ENCODE measurements around the gene ARHGAP18.

Gene ARHGAP18

GRCh38 chr6:129740013-129740412 lies 30.0 kb upstream of the ARHGAP18 start:
- TF ChIP-seq CTCF (IDR thresholded peaks at IDR 0.05; ENCODE audit: extremely low read depth, insufficient read depth, missing control alignments) = no peak
- DNase-seq (ENCODE audit: low spot score) = no peak
- in situ Hi-C loops (cut with MboI; ENCODE audit: low pct_unique_long_range_greater_than_20kb, low sequenced_read_pairs, unreplicated experiment) = no loop called here

GRCh38 chr6:129736105-129736504 lies 26.1 kb upstream of the ARHGAP18 start:
- in situ Hi-C loops (cut with MboI; ENCODE audit: low pct_unique_long_range_greater_than_20kb, low sequenced_read_pairs, unreplicated experiment) = no loop called here
- no peak for DNase-seq (ENCODE audit: low spot score)
- no peak for TF ChIP-seq CTCF (IDR thresholded peaks at IDR 0.05; ENCODE audit: extremely low read depth, insufficient read depth, missing control alignments)

GRCh38 chr6:129733290-129733689 lies 23.3 kb upstream of the ARHGAP18 start:
- TF ChIP-seq CTCF (IDR thresholded peaks at IDR 0.05; ENCODE audit: extremely low read depth, insufficient read depth, missing control alignments) = peak; percentile 29
- no peak for DNase-seq (ENCODE audit: low spot score)
- in situ Hi-C loops (cut with MboI; ENCODE audit: low pct_unique_long_range_greater_than_20kb, low sequenced_read_pairs, unreplicated experiment) = no loop called here

GRCh38 chr6:129732542-129732941 lies 22.6 kb upstream of the ARHGAP18 start:
- in situ Hi-C loops (cut with MboI; ENCODE audit: low pct_unique_long_range_greater_than_20kb, low sequenced_read_pairs, unreplicated experiment) = no loop called here
- DNase-seq (ENCODE audit: low spot score) = no peak

GRCh38 chr6:129732034-129732433 lies 22.1 kb upstream of the ARHGAP18 start:
- no peak for DNase-seq (ENCODE audit: low spot score)
- TF ChIP-seq CTCF (IDR thresholded peaks at IDR 0.05; ENCODE audit: extremely low read depth, insufficient read depth, missing control alignments) = no peak
- in situ Hi-C loops (cut with MboI; ENCODE audit: low pct_unique_long_range_greater_than_20kb, low sequenced_read_pairs, unreplicated experiment) = no loop called here

More at GRCh38 chr6:129732542-129732941, 22.6 kb upstream of the ARHGAP18 start:
- TF ChIP-seq CTCF (IDR thresholded peaks at IDR 0.05; ENCODE audit: extremely low read depth, insufficient read depth, missing control alignments) = no peak

- DNase-seq (ENCODE audit: low spot score) = no peak
- in situ Hi-C loops (cut with MboI; ENCODE audit: low pct_unique_long_range_greater_than_20kb, low sequenced_read_pairs, unreplicated experiment) = no loop called here
Measured at GRCh38 chr6:129731428-129731827, 21.5 kb upstream of the ARHGAP18 start.

More at GRCh38 chr6:129731428-129731827, 21.5 kb upstream of the ARHGAP18 start:
- TF ChIP-seq CTCF (IDR thresholded peaks at IDR 0.05; ENCODE audit: extremely low read depth, insufficient read depth, missing control alignments) = no peak
